ENCODE measurements around the gene PRPF39.

PRPF39 gene

GRCh38 chr14:45135156-45135555 lies 51.2 kb downstream of the PRPF39 start:
- no peak for ATAC-seq
- TF ChIP-seq ZC3H10 (CRISPR knock-in tag; IDR thresholded peaks at IDR 0.05) (no peak), ZNF8 (CRISPR knock-in tag; IDR thresholded peaks at IDR 0.05) (no peak), CSRNP3 (CRISPR knock-in tag; IDR thresholded peaks at IDR 0.05) (no peak), PPARA (CRISPR knock-in tag; IDR thresholded peaks at IDR 0.05; ENCODE audit: borderline replicate concordance) (no peak), TOX (CRISPR knock-in tag; IDR thresholded peaks at IDR 0.05; ENCODE audit: borderline replicate concordance) (no peak), SNAI2 (CRISPR knock-in tag; IDR thresholded peaks at IDR 0.05) (no peak), PATZ1 (CRISPR knock-in tag; IDR thresholded peaks at IDR 0.05; ENCODE audit: borderline replicate concordance) (no peak), ZFP30 (CRISPR knock-in tag; IDR thresholded peaks at IDR 0.05) (no peak), GLIS3 (CRISPR knock-in tag; IDR thresholded peaks at IDR 0.05) (no peak), ZFP3 (CRISPR knock-in tag; IDR thresholded peaks at IDR 0.05) (no peak), ISL1 (CRISPR knock-in tag; IDR thresholded peaks at IDR 0.05) (no peak)

GRCh38 chr14:45135659-45136395 lies 51.9 kb downstream of the PRPF39 start, which contains the start of gene FANCM:
Gene FANCM, plus strand, starts transcription at chr14:45135930. Its CDS starts 102 bp downstream, at chr14:45136032.
- TF ChIP-seq ISL1 (CRISPR knock-in tag; IDR thresholded peaks at IDR 0.05) (no peak), ZNF565 (CRISPR knock-in tag; conservative IDR thresholded peaks at IDR 0.05; ENCODE audit: low read depth) (no peak), CSRNP3 (CRISPR knock-in tag; IDR thresholded peaks at IDR 0.05) (no peak), TOX (CRISPR knock-in tag; IDR thresholded peaks at IDR 0.05; ENCODE audit: borderline replicate concordance) (no peak), CREB5 (CRISPR knock-in tag; IDR thresholded peaks at IDR 0.05; ENCODE audit: low read depth) (no peak), ESRRG (CRISPR knock-in tag; IDR thresholded peaks at IDR 0.05) (no peak), ZNF8 (CRISPR knock-in tag; IDR thresholded peaks at IDR 0.05) (no peak), POU6F1 (CRISPR knock-in tag; IDR thresholded peaks at IDR 0.05; ENCODE audit: borderline replicate concordance, low read depth) (no peak), ZFP3 (CRISPR knock-in tag; IDR thresholded peaks at IDR 0.05) (no peak), PATZ1 (CRISPR knock-in tag; IDR thresholded peaks at IDR 0.05; ENCODE audit: borderline replicate concordance) (no peak)
- ATAC-seq, result peak; percentile 66

GRCh38 chr14:45136399-45136798 lies 52.5 kb downstream of the PRPF39 start:
- TF ChIP-seq ZNF8 (CRISPR knock-in tag; IDR thresholded peaks at IDR 0.05), result no peak
- TF ChIP-seq GLIS3 (CRISPR knock-in tag; IDR thresholded peaks at IDR 0.05), result no peak
- no peak for TF ChIP-seq PATZ1 (CRISPR knock-in tag; IDR thresholded peaks at IDR 0.05; ENCODE audit: borderline replicate concordance)
- TF ChIP-seq CSDC2 (CRISPR knock-in tag; IDR thresholded peaks at IDR 0.05), result no peak
- TF ChIP-seq TOX (CRISPR knock-in tag; IDR thresholded peaks at IDR 0.05; ENCODE audit: borderline replicate concordance), result no peak
- TF ChIP-seq TCF4 (CRISPR knock-in tag; IDR thresholded peaks at IDR 0.05; ENCODE audit: borderline replicate concordance), result no peak
- TF ChIP-seq ARNTL (CRISPR knock-in tag; IDR thresholded peaks at IDR 0.05; ENCODE audit: borderline replicate concordance, low read depth), result no peak
- TF ChIP-seq ZNF70 (CRISPR knock-in tag; IDR thresholded peaks at IDR 0.05), result no peak
- no peak for TF ChIP-seq PPARA (CRISPR knock-in tag; IDR thresholded peaks at IDR 0.05; ENCODE audit: borderline replicate concordance)
- no peak for TF ChIP-seq OSR1 (CRISPR knock-in tag; IDR thresholded peaks at IDR 0.05)
- no peak for TF ChIP-seq ISL1 (CRISPR knock-in tag; IDR thresholded peaks at IDR 0.05)
- TF ChIP-seq ZFP30 (CRISPR knock-in tag; IDR thresholded peaks at IDR 0.05), result no peak
- no peak for ATAC-seq

Data from SK-N-SH treated with all-trans-retinoic acid at 6 μM for 48 hours (cell line).